Gastrocnemius medialis (tissue), 4 donors: ENCODE measurements around the gene PRKG1.

Source experiments
- CTCF ChIP-seq, 5 experiments: fragments of 450-650 bp in 3 of 5; fragments of 200-600 bp in 2 of 5; sonication (generic) in 2 of 5; IDR thresholded peaks in 4 of 5; conservative IDR thresholded peaks in 1 of 5; 1 replicate in 4 of 5; 2 replicates in 1 of 5; pipeline ENCODE4 v1.5.1; 2016 to 2019; ENCODE audit warnings: antibody characterized with exemption in 5 of 5, mild to moderate bottlenecking in 3 of 5, moderate library complexity in 3 of 5
- POLR2A ChIP-seq, 2 donors: fragments of 450-650 bp; IDR thresholded peaks; one replicate each; pipeline ENCODE4 v1.6.1; 2017; ENCODE audit warnings: antibody characterized with exemption in 2 of 2, mild to moderate bottlenecking in 2 of 2, moderate library complexity in 2 of 2

GRCh38 chr10:51607463-51607835 lies 533.2 kb downstream of the PRKG1 start:
- TF ChIP-seq CTCF (IDR thresholded peaks at IDR 0.05 in 4 of 5, conservative IDR thresholded peaks at IDR 0.05 in 1 of 5) (no peak), POLR2A (IDR thresholded peaks at IDR 0.05) (no peak)
